OCI-LY1 (cell line): Measurements from ENCODE around the gene RRP1B.

ENCODE experiments used
- EZH2 ChIP-seq: fragments of 200-600 bp; sonication (generic), shearing (Covaris generic); IDR thresholded peaks from 2 replicates; pipeline ENCODE4 v1.8.0; 2017; ENCODE audit warnings: borderline replicate concordance, mixed run types, mild to moderate bottlenecking, antibody characterized with exemption, low read length, moderate library complexity, mixed read lengths
- TF ChIP-seq, protein P1 (sequence below): fragments of 200-600 bp; sonication (generic), shearing (Covaris generic); IDR thresholded peaks from 2 replicates; pipeline ENCODE4 v1.5.1; 2017; ENCODE audit warnings: mild to moderate bottlenecking, antibody characterized with exemption, low read length, moderate library complexity, mixed read lengths

DNA sequence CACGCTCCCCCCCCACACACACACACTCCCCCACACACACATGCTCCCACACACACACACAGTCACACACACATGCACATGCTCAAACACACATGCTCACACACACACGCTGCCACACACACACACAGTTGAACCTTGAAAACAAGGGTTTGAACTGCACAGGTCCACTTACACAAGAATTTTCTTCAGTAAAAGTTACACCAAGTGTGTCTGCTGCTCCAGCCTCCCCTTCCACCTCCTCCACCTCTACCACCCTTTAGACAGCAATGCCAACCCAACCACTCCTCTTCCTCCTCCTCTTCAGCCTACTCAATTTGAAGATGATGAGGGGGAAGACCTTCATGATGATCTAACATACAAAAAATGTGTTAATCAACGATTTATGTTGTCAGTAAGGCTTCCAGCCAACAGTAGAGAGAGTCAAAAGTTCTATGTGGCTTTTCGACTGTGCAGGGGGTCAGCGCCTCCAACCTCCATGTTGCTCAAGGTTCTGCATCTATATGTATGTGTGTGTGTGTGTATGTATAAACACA, 26.9 kb upstream of the RRP1B start:
- TF ChIP-seq, protein P1, sequence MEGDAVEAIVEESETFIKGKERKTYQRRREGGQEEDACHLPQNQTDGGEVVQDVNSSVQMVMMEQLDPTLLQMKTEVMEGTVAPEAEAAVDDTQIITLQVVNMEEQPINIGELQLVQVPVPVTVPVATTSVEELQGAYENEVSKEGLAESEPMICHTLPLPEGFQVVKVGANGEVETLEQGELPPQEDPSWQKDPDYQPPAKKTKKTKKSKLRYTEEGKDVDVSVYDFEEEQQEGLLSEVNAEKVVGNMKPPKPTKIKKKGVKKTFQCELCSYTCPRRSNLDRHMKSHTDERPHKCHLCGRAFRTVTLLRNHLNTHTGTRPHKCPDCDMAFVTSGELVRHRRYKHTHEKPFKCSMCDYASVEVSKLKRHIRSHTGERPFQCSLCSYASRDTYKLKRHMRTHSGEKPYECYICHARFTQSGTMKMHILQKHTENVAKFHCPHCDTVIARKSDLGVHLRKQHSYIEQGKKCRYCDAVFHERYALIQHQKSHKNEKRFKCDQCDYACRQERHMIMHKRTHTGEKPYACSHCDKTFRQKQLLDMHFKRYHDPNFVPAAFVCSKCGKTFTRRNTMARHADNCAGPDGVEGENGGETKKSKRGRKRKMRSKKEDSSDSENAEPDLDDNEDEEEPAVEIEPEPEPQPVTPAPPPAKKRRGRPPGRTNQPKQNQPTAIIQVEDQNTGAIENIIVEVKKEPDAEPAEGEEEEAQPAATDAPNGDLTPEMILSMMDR, result no peak
- no peak for TF ChIP-seq EZH2
